Activated naive CD8-positive, alpha-beta T cell (primary cell): ENCODE data around the gene LRMDA.
"Not testable (repeated sequence)": the region's sequence is repeated elsewhere in the genome, so short reads cannot be mapped to it uniquely, and the experiment has no call there.

Source experiments
- H3K27ac Mint-ChIP-seq: one replicate; pipeline ENCODE4 v1.8.0; 2021; ENCODE audit warnings: mixed read lengths
- H3K27me3 Mint-ChIP-seq: one replicate; pipeline ENCODE4 v1.8.0; 2021; ENCODE audit warnings: mixed read lengths
- H3K36me3 Mint-ChIP-seq: one replicate; pipeline ENCODE4 v1.8.0; 2021; ENCODE audit warnings: mixed read lengths
- H3K4me1 Mint-ChIP-seq: one replicate; pipeline ENCODE4 v1.8.0; 2021; ENCODE audit warnings: low read depth, mixed read lengths
- H3K4me3 Mint-ChIP-seq: one replicate; pipeline ENCODE4 v1.8.0; 2021; ENCODE audit warnings: mild to moderate bottlenecking, mixed read lengths
- H3K9me3 Mint-ChIP-seq: one replicate; pipeline ENCODE4 v1.8.0; 2021; ENCODE audit warnings: low read depth, mixed read lengths

The LRMDA gene

DNA sequence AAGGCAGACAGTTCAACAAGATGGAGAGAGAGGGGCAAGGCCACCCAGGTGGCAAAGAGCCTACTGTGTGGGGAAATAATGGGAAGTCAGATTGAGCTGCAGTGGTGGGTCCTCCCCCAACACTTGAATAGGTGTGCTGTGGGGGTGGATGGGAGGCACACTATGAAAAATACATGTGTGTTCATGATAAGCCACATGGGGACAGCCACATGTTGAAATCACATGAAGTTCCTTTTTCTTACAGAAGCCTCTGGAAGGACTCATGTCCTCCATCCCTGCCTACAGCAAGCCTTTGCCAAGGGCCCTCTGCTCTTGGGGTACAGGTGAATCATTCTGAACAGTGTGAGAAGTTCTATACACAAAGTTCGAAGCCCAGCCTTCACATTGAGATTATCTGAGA lies 310.9 kb downstream of the LRMDA start:
- Mint-ChIP-seq H3K27me3 (peaks cover 2% of the 10 kb centered on the region), H3K4me3 (no peak overlapping the region), H3K27ac (no peak overlapping the region), H3K36me3 (no peaks in the 10 kb centered on the region), H3K4me1 (no peaks in the 10 kb centered on the region), H3K9me3 (no peaks in the 10 kb centered on the region)

DNA sequence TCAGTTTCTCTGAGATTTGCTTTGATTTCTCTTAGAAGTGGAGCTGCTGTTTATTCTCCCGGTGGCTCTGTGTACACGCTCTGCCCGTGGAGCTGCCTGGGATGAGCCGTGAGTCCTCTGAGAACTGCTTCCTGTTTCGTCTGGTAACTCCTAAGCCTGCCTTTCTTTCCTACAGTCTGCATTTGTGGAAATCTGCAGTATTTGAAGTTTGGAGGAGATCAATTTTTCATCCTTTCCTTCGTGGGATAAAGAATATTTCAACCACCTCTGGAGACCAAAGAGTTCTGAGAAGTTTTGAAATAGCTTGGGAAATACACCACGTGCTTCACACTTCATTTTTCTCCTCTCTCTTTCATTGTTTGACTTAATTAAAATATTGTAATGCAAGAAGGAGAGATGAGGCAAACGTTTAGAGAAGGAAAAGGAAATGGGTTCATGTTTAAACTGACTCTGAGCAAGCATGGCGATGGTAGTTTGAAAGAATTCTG lies 311.9 kb downstream of the LRMDA start:
- Mint-ChIP-seq H3K9me3 (no peaks in the 10 kb centered on the region), H3K36me3 (no peaks in the 10 kb centered on the region), H3K4me1 (no peaks in the 10 kb centered on the region), H3K4me3 (no peak overlapping the region), H3K27ac (no peak overlapping the region), H3K27me3 (peaks cover 2% of the 10 kb centered on the region)

DNA sequence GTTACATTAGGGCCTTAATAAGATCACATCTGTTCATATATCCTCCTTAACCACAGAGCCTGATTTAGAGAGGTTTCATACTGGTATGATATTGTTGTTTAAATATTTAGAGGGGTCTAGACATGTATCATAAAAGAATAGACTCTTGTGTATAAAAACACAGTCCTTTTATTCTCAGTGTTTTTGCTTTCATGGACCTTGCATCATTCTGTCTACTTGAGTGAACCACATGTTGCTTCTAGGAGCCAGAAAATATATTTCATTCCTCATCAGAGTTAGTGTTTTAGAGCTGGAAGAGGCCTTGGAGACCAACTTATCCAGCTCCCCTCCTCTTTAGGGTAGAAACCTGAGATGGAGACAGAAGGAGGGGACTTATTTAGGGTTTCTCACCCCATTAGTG lies 312.8 kb downstream of the LRMDA start:
- H3K9me3 Mint-ChIP-seq: no peaks in the 10 kb centered on the region
- no peak overlapping the region for H3K4me3 Mint-ChIP-seq
- no peaks in the 10 kb centered on the region for H3K36me3 Mint-ChIP-seq
- no peak overlapping the region for H3K27ac Mint-ChIP-seq
- peaks cover 2% of the 10 kb centered on the region for H3K27me3 Mint-ChIP-seq
- no peaks in the 10 kb centered on the region for H3K4me1 Mint-ChIP-seq

DNA sequence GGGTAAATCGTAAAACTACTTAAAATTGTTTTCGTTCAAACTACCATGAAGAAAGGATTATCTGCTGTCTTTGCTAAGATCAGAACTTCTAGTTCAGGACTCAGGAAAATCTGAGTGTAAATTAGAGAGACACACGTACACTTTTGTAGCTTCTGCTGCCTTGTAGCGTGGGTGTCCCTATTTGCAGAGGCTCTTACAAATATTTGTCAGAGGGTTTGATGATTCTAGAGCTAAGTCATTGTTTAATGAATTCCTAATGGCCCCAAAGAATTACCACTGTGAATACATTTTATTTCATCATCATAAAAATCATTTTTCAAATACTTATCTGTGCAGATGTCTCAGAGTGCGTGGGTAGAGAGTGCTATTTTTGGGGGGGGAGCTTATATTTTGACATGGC lies 314.9 kb downstream of the LRMDA start:
- Mint-ChIP-seq H3K4me3 (no peak overlapping the region), H3K27ac (no peak overlapping the region), H3K9me3 (no peaks in the 10 kb centered on the region), H3K27me3 (peaks cover 2% of the 10 kb centered on the region), H3K36me3 (no peaks in the 10 kb centered on the region), H3K4me1 (no peaks in the 10 kb centered on the region)

DNA sequence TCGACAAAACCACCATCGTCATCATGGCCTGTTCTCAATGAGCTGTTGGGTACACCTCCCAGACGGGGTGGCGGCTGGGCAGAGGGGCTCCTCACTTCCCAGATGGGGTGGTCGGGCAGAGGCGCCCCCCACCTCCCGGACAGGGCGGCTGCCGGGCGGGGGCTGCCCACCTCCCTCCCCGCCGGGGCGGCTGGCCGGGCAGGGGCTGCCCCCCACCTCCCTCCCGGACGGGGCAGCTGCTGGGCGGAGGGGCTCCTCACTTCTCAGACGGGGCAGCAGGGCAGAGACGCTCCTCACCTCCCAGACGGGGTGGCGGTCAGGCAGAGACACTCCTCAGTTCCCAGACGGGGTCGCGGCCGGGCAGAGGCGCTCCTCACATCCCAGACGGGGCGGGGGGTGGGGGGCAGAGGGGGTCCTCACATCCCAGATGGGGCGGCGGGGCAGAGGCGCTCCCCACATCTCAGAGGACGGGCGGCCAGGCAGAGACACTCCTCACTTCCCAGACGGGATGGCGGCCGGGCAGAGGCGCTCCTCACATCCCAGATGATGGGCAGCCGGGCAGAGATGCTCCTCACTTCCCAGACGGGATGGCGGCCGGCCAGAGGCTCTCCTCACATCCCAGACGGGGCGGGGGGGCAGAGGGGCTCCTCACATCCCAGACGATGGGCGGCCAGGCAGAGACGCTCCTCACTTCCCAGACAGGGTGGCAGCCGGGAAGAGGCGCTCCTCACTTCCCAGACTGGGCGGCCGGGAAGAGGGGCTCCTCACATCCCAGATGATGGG lies 318.9 kb downstream of the LRMDA start:
- not testable (repeated sequence) for H3K4me1 Mint-ChIP-seq, H3K36me3 Mint-ChIP-seq, H3K27me3 Mint-ChIP-seq, H3K4me3 Mint-ChIP-seq, H3K9me3 Mint-ChIP-seq, H3K27ac Mint-ChIP-seq

DNA sequence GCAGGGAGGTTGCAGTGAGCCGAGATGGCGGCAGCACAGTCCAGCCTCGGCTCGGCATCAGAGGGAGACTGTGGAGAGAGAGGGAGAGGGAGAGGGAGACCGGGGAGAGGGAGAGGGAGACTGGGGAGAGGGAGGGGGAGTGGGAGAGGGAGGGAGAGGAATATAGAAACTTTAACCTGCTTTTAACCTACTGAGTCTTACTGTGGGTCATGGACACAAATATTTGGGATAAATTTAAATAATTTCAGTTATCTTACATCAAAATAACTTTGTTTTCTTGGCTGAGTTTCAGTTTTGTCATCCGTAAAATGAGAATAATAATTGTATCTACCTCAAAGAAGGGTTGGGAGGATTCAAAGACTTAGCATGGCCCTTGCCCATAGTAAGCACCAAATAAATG lies 319.8 kb downstream of the LRMDA start:
- no peak overlapping the region for H3K27ac Mint-ChIP-seq
- no peaks in the 10 kb centered on the region for H3K27me3 Mint-ChIP-seq
- H3K36me3 Mint-ChIP-seq: no peaks in the 10 kb centered on the region
- H3K4me1 Mint-ChIP-seq: no peaks in the 10 kb centered on the region
- H3K4me3 Mint-ChIP-seq: no peak overlapping the region
- H3K9me3 Mint-ChIP-seq: no peaks in the 10 kb centered on the region

DNA sequence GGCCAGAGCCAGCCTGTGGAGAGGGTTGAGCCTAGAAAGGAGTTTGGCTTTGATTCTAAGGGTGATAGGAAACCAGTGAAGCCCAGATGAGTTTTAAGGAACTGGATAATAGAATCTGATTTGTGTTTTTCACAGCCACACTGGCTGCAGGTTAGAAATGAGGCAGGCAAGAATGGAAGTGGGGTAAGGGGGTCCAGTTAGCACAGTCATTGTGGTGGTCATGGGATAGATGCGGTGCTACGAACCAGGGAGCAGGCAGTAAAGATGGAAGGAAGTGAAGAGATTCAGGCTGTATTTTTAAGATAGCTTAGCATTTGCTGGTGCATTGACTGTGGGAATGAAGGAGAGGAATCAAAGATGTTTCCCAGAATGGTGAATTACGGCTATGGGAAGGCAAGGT lies 322.2 kb downstream of the LRMDA start:
- Mint-ChIP-seq H3K9me3 (no peaks in the 10 kb centered on the region), H3K4me1 (no peaks in the 10 kb centered on the region), H3K27ac (no peak overlapping the region), H3K27me3 (peaks cover 2% of the 10 kb centered on the region), H3K36me3 (no peaks in the 10 kb centered on the region), H3K4me3 (no peak overlapping the region)

DNA sequence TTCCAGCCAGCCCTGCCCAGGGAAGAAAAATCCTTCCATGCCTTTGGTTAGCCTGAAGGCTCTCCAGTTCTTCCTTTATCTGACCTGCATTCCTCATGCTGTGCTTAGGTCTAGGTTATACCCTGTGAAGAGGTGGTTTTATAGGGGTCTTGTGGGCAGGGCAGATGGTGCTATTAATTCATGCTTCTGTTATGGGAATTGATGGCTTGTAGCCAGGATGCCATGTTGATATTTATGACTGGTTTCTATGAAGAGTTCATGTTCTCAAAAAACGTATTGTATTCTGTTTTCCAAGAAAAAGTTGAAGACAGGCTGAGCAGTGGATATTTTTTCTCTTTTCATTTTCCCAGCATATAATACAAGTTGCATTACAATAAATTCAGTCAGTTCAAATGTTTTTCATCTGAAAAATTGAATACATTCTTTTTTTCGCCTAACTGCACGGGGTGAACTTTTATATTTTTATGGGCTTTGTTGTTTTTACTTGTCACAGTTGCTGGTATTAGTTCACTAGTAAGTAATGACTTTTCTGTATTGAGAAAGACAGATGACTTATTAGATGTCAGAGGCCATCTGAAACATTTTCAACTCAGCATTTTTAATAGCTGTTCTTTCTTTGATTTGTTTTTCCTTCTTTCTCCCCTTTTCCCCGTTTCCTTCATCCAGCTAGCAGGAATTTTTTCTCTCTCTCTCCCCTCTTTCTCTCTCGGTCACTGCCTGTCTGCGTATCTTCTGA lies 322.8 kb downstream of the LRMDA start:
- H3K27me3 Mint-ChIP-seq: peaks cover 2% of the 10 kb centered on the region
- no peaks in the 10 kb centered on the region for H3K4me1 Mint-ChIP-seq
- H3K36me3 Mint-ChIP-seq: no peaks in the 10 kb centered on the region
- no peak overlapping the region for H3K4me3 Mint-ChIP-seq
- no peak overlapping the region for H3K27ac Mint-ChIP-seq
- no peaks in the 10 kb centered on the region for H3K9me3 Mint-ChIP-seq

DNA sequence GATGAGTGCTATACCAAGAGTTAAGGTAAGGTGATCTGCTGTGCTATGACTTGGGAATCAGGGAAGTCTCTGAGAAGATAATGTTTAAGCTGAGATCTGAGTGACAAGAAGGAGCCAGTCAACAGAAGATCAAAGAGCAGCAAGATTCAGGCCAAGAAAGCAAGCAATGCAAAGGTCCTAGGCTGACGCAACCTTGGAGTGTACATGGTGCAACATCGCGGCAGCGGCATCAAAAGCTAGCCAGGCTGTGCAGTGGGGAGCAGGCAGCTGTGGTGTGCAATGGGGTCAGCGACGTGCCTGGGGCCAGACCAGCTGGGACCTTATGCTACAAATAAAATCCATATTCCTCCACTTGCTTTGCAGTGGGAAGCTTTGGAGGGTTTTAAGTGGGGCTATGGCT lies 324.1 kb downstream of the LRMDA start:
- Mint-ChIP-seq H3K36me3 (no peaks in the 10 kb centered on the region), H3K27me3 (peaks cover 2% of the 10 kb centered on the region), H3K27ac (no peak overlapping the region), H3K4me1 (no peaks in the 10 kb centered on the region), H3K4me3 (no peak overlapping the region), H3K9me3 (no peaks in the 10 kb centered on the region)

DNA sequence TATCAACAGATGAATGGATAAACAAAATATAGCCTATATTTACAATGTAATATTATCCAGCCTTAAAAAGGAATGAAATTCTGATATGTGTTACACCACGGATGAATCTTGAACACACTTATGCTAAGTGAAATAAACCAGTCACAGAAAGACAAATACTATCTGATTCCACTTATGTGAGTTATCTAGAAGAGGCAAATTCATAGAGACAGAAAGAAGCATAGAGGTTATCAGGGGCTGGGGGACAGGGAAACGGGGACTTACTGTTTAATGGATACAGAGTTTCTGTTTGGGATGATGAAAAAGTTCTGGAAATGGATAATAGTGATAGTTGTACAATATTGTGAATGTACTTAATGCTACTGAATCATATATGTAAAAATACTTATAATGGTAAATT lies 329.9 kb downstream of the LRMDA start:
- H3K36me3 Mint-ChIP-seq: no peaks in the 10 kb centered on the region
- H3K4me1 Mint-ChIP-seq: no peaks in the 10 kb centered on the region
- H3K27ac Mint-ChIP-seq: no peak overlapping the region
- H3K4me3 Mint-ChIP-seq: no peak overlapping the region
- no peaks in the 10 kb centered on the region for H3K9me3 Mint-ChIP-seq
- peaks cover 2% of the 10 kb centered on the region for H3K27me3 Mint-ChIP-seq

DNA sequence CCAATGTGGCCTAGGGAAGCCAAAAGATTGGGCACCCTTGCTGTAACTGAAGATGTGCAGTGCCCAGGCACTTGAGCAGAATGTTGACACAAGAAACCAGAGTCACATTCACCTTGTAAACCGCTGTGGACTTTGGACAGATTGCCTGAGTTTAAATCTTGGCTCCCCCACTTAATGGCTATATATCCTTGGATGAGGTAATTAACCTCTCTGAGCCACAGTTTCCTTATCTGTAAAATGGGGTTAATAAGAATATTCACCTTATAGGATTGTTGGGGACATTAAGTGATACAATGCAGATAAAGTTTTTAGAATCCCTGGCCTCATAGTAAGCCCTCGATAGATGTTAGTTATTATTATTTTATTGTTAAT lies 331.0 kb downstream of the LRMDA start:
- H3K27me3 Mint-ChIP-seq: no peaks in the 10 kb centered on the region
- no peak overlapping the region for H3K27ac Mint-ChIP-seq
- no peaks in the 10 kb centered on the region for H3K36me3 Mint-ChIP-seq
- H3K4me3 Mint-ChIP-seq: no peak overlapping the region
- no peaks in the 10 kb centered on the region for H3K9me3 Mint-ChIP-seq
- no peaks in the 10 kb centered on the region for H3K4me1 Mint-ChIP-seq

DNA sequence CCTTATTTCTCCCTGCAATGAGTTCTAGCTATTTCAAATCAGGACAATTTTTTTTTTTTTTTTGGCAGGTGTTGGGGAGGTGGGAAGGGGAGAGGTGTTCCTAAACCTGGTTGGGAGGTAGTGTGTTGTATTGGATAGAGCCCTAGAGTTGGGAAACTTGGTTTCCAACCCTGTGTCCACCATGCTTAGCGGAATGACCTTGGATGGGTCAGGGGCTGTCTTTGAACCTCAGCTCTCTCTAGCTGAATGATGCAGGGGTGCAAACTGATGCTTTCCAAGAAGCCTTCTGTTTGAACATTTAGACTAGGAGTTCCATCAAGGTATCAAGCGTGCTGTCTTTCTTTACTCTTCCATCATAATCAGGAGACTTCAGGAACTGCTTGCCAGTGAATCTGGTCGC lies 332.2 kb downstream of the LRMDA start:
- peaks cover 3% of the 10 kb centered on the region for H3K27me3 Mint-ChIP-seq
- H3K4me3 Mint-ChIP-seq: no peak overlapping the region
- no peaks in the 10 kb centered on the region for H3K36me3 Mint-ChIP-seq
- no peak overlapping the region for H3K27ac Mint-ChIP-seq
- H3K4me1 Mint-ChIP-seq: no peaks in the 10 kb centered on the region
- no peaks in the 10 kb centered on the region for H3K9me3 Mint-ChIP-seq

DNA sequence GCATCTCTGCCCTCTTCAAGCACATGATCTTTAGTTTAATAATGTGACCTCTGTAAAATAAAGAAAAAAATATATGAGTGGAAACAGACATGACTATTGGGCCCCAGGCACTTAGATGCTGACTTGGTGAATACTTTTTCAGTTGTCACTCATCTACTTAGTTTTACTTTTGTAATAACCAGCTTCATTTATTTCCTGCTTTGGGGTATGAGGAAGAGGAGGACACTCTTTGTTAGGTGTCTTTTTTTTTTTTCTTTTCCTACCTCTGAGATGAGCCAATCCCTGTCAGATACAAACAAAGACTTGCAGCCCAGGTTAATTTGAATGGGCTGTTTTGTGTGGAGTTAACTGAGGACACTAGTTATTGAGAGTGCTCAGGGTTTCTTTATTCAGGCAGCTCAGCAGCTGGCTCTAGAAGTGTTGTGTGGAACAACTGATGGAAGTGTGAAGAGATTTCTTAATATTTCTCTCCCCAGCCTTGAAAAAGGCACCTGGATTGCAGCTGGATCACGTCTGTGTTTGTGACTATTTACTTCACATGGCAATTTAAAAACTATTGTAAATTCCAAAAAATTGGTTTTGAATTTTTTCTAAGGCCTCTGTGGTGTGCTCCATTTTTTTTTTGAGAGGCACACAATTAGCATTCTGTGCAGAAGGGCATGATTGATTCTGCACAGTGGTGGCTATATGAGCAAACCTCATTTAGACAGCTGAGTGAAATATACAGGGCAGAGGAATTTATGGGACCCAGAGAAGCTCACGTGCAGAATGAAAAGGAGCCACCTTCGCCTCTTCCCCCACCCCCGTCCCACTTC lies 333.8 kb downstream of the LRMDA start:
- Mint-ChIP-seq H3K36me3 (no peaks in the 10 kb centered on the region), H3K9me3 (no peaks in the 10 kb centered on the region), H3K27ac (no peak overlapping the region), H3K27me3 (peaks cover 3% of the 10 kb centered on the region), H3K4me1 (no peaks in the 10 kb centered on the region), H3K4me3 (no peak overlapping the region)

DNA sequence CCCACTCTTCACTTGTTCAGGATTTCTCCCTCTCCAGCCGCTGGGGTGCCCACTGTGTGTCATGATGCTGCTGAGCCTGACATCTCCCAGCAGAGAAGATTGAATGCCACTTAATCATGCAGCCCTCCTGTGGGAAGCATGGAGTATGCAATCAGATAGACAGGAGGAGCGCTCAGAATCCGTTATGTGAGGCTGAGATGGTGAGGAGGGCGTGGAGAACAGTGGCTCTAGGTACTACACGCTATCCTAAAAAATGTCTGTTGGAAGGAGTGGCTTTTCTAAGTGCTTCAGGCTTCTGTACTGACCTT lies 334.3 kb downstream of the LRMDA start:
- H3K27ac Mint-ChIP-seq: no peak overlapping the region
- no peaks in the 10 kb centered on the region for H3K9me3 Mint-ChIP-seq
- peaks cover 3% of the 10 kb centered on the region for H3K27me3 Mint-ChIP-seq
- no peak overlapping the region for H3K4me3 Mint-ChIP-seq
- H3K4me1 Mint-ChIP-seq: peaks cover 3% of the 10 kb centered on the region
- H3K36me3 Mint-ChIP-seq: no peaks in the 10 kb centered on the region

DNA sequence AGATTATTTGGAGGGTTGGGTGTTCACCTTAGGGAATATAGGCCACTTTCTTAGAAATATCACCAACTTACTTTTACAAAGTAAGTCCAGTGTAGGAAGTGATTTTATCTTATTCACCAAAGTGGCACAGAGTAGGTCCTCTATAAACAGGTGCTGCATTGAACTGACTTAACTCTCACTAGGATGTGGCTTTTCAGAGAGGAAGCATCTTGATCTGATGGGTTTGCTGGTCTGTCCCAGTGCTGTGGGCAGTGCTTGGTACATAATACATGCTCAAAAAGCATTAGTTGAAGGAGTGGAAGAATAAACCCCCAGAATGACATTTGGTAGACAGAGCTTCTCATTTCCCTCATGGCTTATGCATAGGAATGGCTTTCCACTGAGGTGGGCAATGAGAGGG lies 334.7 kb downstream of the LRMDA start:
- peaks cover 3% of the 10 kb centered on the region for H3K4me1 Mint-ChIP-seq
- no peak overlapping the region for H3K27ac Mint-ChIP-seq
- no peaks in the 10 kb centered on the region for H3K9me3 Mint-ChIP-seq
- no peaks in the 10 kb centered on the region for H3K36me3 Mint-ChIP-seq
- no peak overlapping the region for H3K4me3 Mint-ChIP-seq
- H3K27me3 Mint-ChIP-seq: peaks cover 3% of the 10 kb centered on the region
